ENCODE measurements around the gene PCNX2. TPM values are rescaled to one million over a fixed set of nuclear protein-coding genes. Genes with fewer than 3 reads are reported as not detected.

The PCNX2 gene
- total RNA-seq, 2 donors from 2014 or later: 23.9 to 39.1 TPM

GRCh38 chr1:232937741-232938375 is 357.7 kb downstream of the PCNX2 start:
- 92 to 94% methylated on average over 5 to 8 of the region's 8 CpGs for WGBS, 2 experiments (ENCODE audit: insufficient coverage in 1 of 2, insufficient read length in 1 of 2)
- Mint-ChIP-seq H3K27me3 (ENCODE audit: insufficient read depth) (no peaks in the 10 kb centered on the region), H3K36me3 (ENCODE audit: low read depth) (no peaks in the 10 kb centered on the region), H3K9me3 (no peaks in the 10 kb centered on the region), H3K27ac (no peak overlapping the region), H3K4me3 (no peak overlapping the region), H3K4me1 (peaks cover 8% of the 10 kb centered on the region)
- TF ChIP-seq, protein P1, sequence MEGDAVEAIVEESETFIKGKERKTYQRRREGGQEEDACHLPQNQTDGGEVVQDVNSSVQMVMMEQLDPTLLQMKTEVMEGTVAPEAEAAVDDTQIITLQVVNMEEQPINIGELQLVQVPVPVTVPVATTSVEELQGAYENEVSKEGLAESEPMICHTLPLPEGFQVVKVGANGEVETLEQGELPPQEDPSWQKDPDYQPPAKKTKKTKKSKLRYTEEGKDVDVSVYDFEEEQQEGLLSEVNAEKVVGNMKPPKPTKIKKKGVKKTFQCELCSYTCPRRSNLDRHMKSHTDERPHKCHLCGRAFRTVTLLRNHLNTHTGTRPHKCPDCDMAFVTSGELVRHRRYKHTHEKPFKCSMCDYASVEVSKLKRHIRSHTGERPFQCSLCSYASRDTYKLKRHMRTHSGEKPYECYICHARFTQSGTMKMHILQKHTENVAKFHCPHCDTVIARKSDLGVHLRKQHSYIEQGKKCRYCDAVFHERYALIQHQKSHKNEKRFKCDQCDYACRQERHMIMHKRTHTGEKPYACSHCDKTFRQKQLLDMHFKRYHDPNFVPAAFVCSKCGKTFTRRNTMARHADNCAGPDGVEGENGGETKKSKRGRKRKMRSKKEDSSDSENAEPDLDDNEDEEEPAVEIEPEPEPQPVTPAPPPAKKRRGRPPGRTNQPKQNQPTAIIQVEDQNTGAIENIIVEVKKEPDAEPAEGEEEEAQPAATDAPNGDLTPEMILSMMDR (conservative IDR thresholded peaks at IDR 0.05): no peak
- Histone ChIP-seq H3K4me1 (ENCODE audit: control insufficient read depth, insufficient read depth, low read length) (no peaks in the 10 kb centered on the region), H3K9ac (ENCODE audit: extremely low read depth, low read length, poor library complexity, severe bottlenecking) (no peak overlapping the region), H3K9me3 (ENCODE audit: control insufficient read depth, low read length) (no peaks in the 10 kb centered on the region), H3K27me3 (ENCODE audit: control insufficient read depth, insufficient read depth, low read length, poor library complexity, severe bottlenecking) (no peaks in the 10 kb centered on the region), H3K27ac (ENCODE audit: low read depth, low read length) (no peak overlapping the region), H3K4me3 (ENCODE audit: low read length) (no peak overlapping the region), H3K36me3 (ENCODE audit: control insufficient read depth, insufficient read depth, low read length) (no peaks in the 10 kb centered on the region)
- no peak for DNase-seq

GRCh38 chr1:232936941-232937340 is 358.6 kb downstream of the PCNX2 start:
- 94 to 98% methylated on average over 6 of the region's 6 CpGs for WGBS, 2 experiments (ENCODE audit: insufficient coverage in 1 of 2, insufficient read length in 1 of 2)
- Mint-ChIP-seq H3K4me3 (no peak overlapping the region), H3K9me3 (no peaks in the 10 kb centered on the region), H3K36me3 (ENCODE audit: low read depth) (no peaks in the 10 kb centered on the region), H3K27me3 (ENCODE audit: insufficient read depth) (no peaks in the 10 kb centered on the region), H3K4me1 (peaks cover 8% of the 10 kb centered on the region), H3K27ac (no peak overlapping the region)
- Histone ChIP-seq H3K27ac (ENCODE audit: low read depth, low read length) (no peak overlapping the region), H3K4me3 (ENCODE audit: low read length) (no peak overlapping the region), H3K9me3 (ENCODE audit: control insufficient read depth, low read length) (no peaks in the 10 kb centered on the region), H3K36me3 (ENCODE audit: control insufficient read depth, insufficient read depth, low read length) (no peaks in the 10 kb centered on the region), H3K27me3 (ENCODE audit: control insufficient read depth, insufficient read depth, low read length, poor library complexity, severe bottlenecking) (no peaks in the 10 kb centered on the region), H3K9ac (ENCODE audit: extremely low read depth, low read length, poor library complexity, severe bottlenecking) (no peak overlapping the region), H3K4me1 (ENCODE audit: control insufficient read depth, insufficient read depth, low read length) (no peaks in the 10 kb centered on the region)
- TF ChIP-seq, protein P1 (conservative IDR thresholded peaks at IDR 0.05): no peak
- DNase-seq: no peak

Other genes with a start within 250 kb of the PCNX2 start
- gene MAP3K21, start 32.0 kb upstream of the PCNX2 start, total RNA-seq: 10 to 100 TPM in 1 of 2 donors, 1 to 10 TPM in 1; 9.4 to 14.6 TPM

Data from endodermal cell (in vitro differentiated cells).